HCT116 (cell line): ENCODE results near the gene TMEM243. TPM values are rescaled to one million over a fixed set of nuclear protein-coding genes. Genes with fewer than 3 reads are reported as not detected.

Source experiments
- ATAC-seq: fragments of 200-7000 bp; cut with Tn5 transposase; 2 replicates; pipeline ENCODE4 v1.9.1; 2020; ENCODE audit warnings: mild to moderate bottlenecking, moderate library complexity
- BruUV-seq: library from RNA; stranded (reverse); fragments of 400-500 nt; replicated peaks from 2 replicates; lab custom pipeline; 2021; lab: Mats Ljungman, UMichigan
- CTCF ChIA-PET: fragments of 300-600 bp; sonication (Branson Sonifier 250); formaldehyde crosslinking; loops from one replicate; lab custom pipeline; 2021; ENCODE audit warnings: antibody characterized with exemption; lab: Charles Lee
- POLR2A ChIA-PET: fragments of 300-600, 350-600 bp; sonication (Branson Sonifier 250); formaldehyde crosslinking; loops from one replicate; lab custom pipeline; 2021; ENCODE audit warnings: antibody characterized with exemption; lab: Charles Lee
- RAD21 ChIA-PET, 2 experiments: fragments of 300-600 bp; sonication (Branson Sonifier 250); formaldehyde crosslinking; loops; one replicate each; lab custom pipeline; 2023; ENCODE audit warnings: low total read pairs in 2 of 2; ENCODE audit not compliant: uncharacterized antibody in 2 of 2, unreplicated experiment in 2 of 2, low non-redundant PET in 1 of 2; lab: Charles Lee
- DNase-seq: peaks from one replicate; pipeline ENCODE4 v3.0.0-alpha.2; 2010; ENCODE audit warnings: low read depth, low spot score
- H2AFZ ChIP-seq: fragments of 200-600 bp; shearing (Covaris generic), sonication (generic); 2 replicates; pipeline ENCODE4 v1.6.1; 2017; ENCODE audit warnings: low read depth, mixed run types, mixed read lengths, antibody characterized with exemption, low read length; ENCODE audit not compliant: poor library complexity, severe bottlenecking
- H3K27ac ChIP-seq: 2 replicates; pipeline ENCODE4 v1.5.1; 2012; ENCODE audit warnings: low read depth, low read length
- H3K27me3 ChIP-seq: fragments of 200-600 bp; sonication (generic); 2 replicates; pipeline ENCODE4 v1.6.1; 2016; ENCODE audit warnings: mixed run types, low read length, mixed read lengths; ENCODE audit not compliant: insufficient read depth
- H3K36me3 ChIP-seq, 2 experiments: fragments of 200-500 bp in 1 of 2; fragments of 200-600 bp in 1 of 2; sonication (Bioruptor generic) in 1 of 2; sonication (generic) in 1 of 2; 2 replicates each; pipeline versions ENCODE4 v1.5.1 to v1.6.1; 2014 to 2016; ENCODE audit warnings: low read length in 2 of 2, inconsistent platforms in 1 of 2, mixed read lengths in 1 of 2, mixed run types in 1 of 2; ENCODE audit not compliant: insufficient read depth in 2 of 2, control insufficient read depth in 1 of 2
- H3K4me1 ChIP-seq, 2 experiments: fragments of 200-600 bp in 1 of 2; sonication (generic) in 1 of 2; 2 replicates each; pipeline versions ENCODE4 v1.5.1 to v1.6.1; 2012 to 2017; ENCODE audit warnings: low read length in 2 of 2, inconsistent platforms in 1 of 2, mild to moderate bottlenecking in 1 of 2, mixed read lengths in 1 of 2, mixed run types in 1 of 2, moderate library complexity in 1 of 2; ENCODE audit not compliant: insufficient read depth in 2 of 2, control insufficient read depth in 1 of 2
- H3K4me2 ChIP-seq: fragments of 200-600 bp; sonication (generic); 2 replicates; pipeline ENCODE4 v1.6.1; 2017; ENCODE audit warnings: mixed run types, low read length, mixed read lengths
- H3K4me3 ChIP-seq, 2 experiments: fragments of 200-600 bp in 1 of 2; sonication (generic) in 1 of 2; replicated peaks in 1 of 2; 2 replicates each; pipeline ENCODE4 v1.5.1; 2011 to 2016; ENCODE audit warnings: low read length in 2 of 2, control low read depth in 1 of 2, low read depth in 1 of 2, mild to moderate bottlenecking in 1 of 2, mixed read lengths in 1 of 2, mixed run types in 1 of 2
- H3K79me2 ChIP-seq: fragments of 200-600 bp; sonication (generic); 2 replicates; pipeline ENCODE4 v1.6.1; 2017; ENCODE audit warnings: mild to moderate bottlenecking, mixed run types, low read length, moderate library complexity, mixed read lengths; ENCODE audit not compliant: insufficient read depth
- H3K9ac ChIP-seq: fragments of 200-600 bp; sonication (generic); 2 replicates; pipeline ENCODE4 v1.6.1; 2016; ENCODE audit warnings: low read length, mixed read lengths
- H3K9me2 ChIP-seq: fragments of 200-600 bp; sonication (generic), shearing (Covaris generic); 2 replicates; pipeline ENCODE4 v1.6.1; 2017; ENCODE audit warnings: mixed run types, mild to moderate bottlenecking, moderate library complexity; ENCODE audit not compliant: insufficient read depth
- H3K9me3 ChIP-seq, 2 experiments: fragments of 200-500 bp in 1 of 2; fragments of 200-600 bp in 1 of 2; sonication (Bioruptor generic) in 1 of 2; sonication (generic) in 1 of 2; 2 replicates each; pipeline ENCODE4 v1.6.1; 2014 to 2017; ENCODE audit warnings: low read length in 2 of 2, mixed read lengths in 2 of 2, inconsistent platforms in 1 of 2, low read depth in 1 of 2, mild to moderate bottlenecking in 1 of 2, mixed run types in 1 of 2, moderate library complexity in 1 of 2; ENCODE audit not compliant: control insufficient read depth in 1 of 2, insufficient read depth in 1 of 2
- H4K20me1 ChIP-seq: fragments of 200-600 bp; sonication (generic), shearing (Covaris generic); 2 replicates; pipeline ENCODE4 v1.6.1; 2017; ENCODE audit warnings: mixed run types, mild to moderate bottlenecking, moderate library complexity; ENCODE audit not compliant: insufficient read depth
- ATF3 ChIP-seq: IDR thresholded peaks from 2 replicates; pipeline ENCODE4 v1.6.1; 2012
- CBX3 ChIP-seq: IDR thresholded peaks from 2 replicates; pipeline ENCODE4 v1.6.1; 2012; ENCODE audit warnings: low read depth
- CEBPB ChIP-seq: IDR thresholded peaks from 2 replicates; pipeline ENCODE4 v1.6.1; 2012; ENCODE audit warnings: low read depth
- ELF1 ChIP-seq: IDR thresholded peaks from 2 replicates; pipeline ENCODE4 v1.6.1; 2012; ENCODE audit warnings: low read depth, borderline replicate concordance
- EZH2 ChIP-seq: fragments of 200-600 bp; sonication (generic); IDR thresholded peaks from 2 replicates; pipeline ENCODE4 v1.6.1; 2017; ENCODE audit warnings: antibody characterized with exemption, mixed run types
- EZH2phosphoT487 ChIP-seq: fragments of 200-600 bp; IDR thresholded peaks from 2 replicates; pipeline ENCODE4 v1.6.1; 2018; ENCODE audit warnings: antibody characterized with exemption, borderline replicate concordance
- JUND ChIP-seq: IDR thresholded peaks from 2 replicates; pipeline ENCODE4 v1.6.1; 2012
- MAX ChIP-seq: IDR thresholded peaks from 2 replicates; pipeline ENCODE4 v1.6.1; 2012
- SIN3A ChIP-seq: IDR thresholded peaks from 2 replicates; pipeline ENCODE4 v1.6.1; 2012; ENCODE audit warnings: low read depth
- SP1 ChIP-seq: IDR thresholded peaks from 2 replicates; pipeline ENCODE4 v1.6.1; 2012; ENCODE audit warnings: low read depth
- SRF ChIP-seq: IDR thresholded peaks from 2 replicates; pipeline ENCODE4 v1.6.1; 2012; ENCODE audit warnings: low read depth
- YY1 ChIP-seq: IDR thresholded peaks from 2 replicates; pipeline ENCODE4 v1.6.1; 2011; ENCODE audit warnings: low read length, low read depth, moderate library complexity, mild to moderate bottlenecking; ENCODE audit not compliant: insufficient replicate concordance; ENCODE audit errors: extremely low read depth
- ZFX ChIP-seq: fragments of 450-650 bp; IDR thresholded peaks from 2 replicates; pipeline ENCODE4 v1.6.1; 2017
- ZNF274 ChIP-seq: fragments of 200-500 bp; sonication (Bioruptor generic); IDR thresholded peaks from 2 replicates; pipeline ENCODE4 v1.6.1; 2014; ENCODE audit warnings: mild to moderate bottlenecking, low read depth, low read length, inconsistent platforms
- intact Hi-C: fragments of 100-400 bp; cut with micrococcal nuclease; formaldehyde crosslinking; loops from 2 replicates; pipeline ENCODE4 v1.10.0; 2022
- total RNA-seq: library from RNA; stranded (reverse); gene quantifications from one replicate; pipeline ENCODE4 v1.2.1, GENCODE V29; 2021; ENCODE audit not compliant: unreplicated experiment
- TF ChIP-seq, protein P1 (sequence below), 3 experiments: fragments of 200-600 bp in 1 of 3; sonication (generic) in 1 of 3; IDR thresholded peaks in 2 of 3; conservative IDR thresholded peaks in 1 of 3; 2 replicates each; pipeline ENCODE4 v1.5.1; 2012 to 2017; ENCODE audit warnings: low read depth in 2 of 3, low read length in 2 of 3, antibody characterized with exemption in 1 of 3, borderline replicate concordance in 1 of 3, control low read depth in 1 of 3, mild to moderate bottlenecking in 1 of 3, mixed read lengths in 1 of 3, mixed run types in 1 of 3, moderate library complexity in 1 of 3; ENCODE audit not compliant: insufficient read depth in 1 of 3
- TF ChIP-seq, protein P2 (sequence below): IDR thresholded peaks from 2 replicates; pipeline ENCODE4 v1.6.1; 2012; ENCODE audit warnings: low read depth
- TF ChIP-seq, protein P3 (sequence below): IDR thresholded peaks from 2 replicates; pipeline ENCODE4 v1.6.1; 2011; ENCODE audit warnings: mild to moderate bottlenecking, low read length, moderate library complexity; ENCODE audit not compliant: insufficient replicate concordance; ENCODE audit errors: extremely low read depth

The TMEM243 gene
- total RNA-seq, 1 experiment from 2014 or later, result 23.3 TPM

- H3K4me1 ChIP-seq, result no peaks in the 10 kb centered on the region
- no peak overlapping the region for H3K9ac ChIP-seq
- intact Hi-C loops, result no loop called here
- ChIA-PET CTCF (no interaction called here), POLR2A (no interaction called here), RAD21 (no interaction called here)
- no peak overlapping the region for H3K27ac ChIP-seq
- no peaks in the 10 kb centered on the region for H3K9me2 ChIP-seq
- no peaks in the 10 kb centered on the region for H3K27me3 ChIP-seq
- TF ChIP-seq ZFX (no peak), EZH2phosphoT487 (no peak), ZNF274 (no peak), ATF3 (no peak), CBX3 (no peak), SP1 (no peak), JUND (no peak), EZH2 (no peak), MAX (no peak), CEBPB (no peak), ELF1 (no peak), SRF (no peak), SIN3A (no peak), YY1 (no peak)
- TF ChIP-seq, protein P1, sequence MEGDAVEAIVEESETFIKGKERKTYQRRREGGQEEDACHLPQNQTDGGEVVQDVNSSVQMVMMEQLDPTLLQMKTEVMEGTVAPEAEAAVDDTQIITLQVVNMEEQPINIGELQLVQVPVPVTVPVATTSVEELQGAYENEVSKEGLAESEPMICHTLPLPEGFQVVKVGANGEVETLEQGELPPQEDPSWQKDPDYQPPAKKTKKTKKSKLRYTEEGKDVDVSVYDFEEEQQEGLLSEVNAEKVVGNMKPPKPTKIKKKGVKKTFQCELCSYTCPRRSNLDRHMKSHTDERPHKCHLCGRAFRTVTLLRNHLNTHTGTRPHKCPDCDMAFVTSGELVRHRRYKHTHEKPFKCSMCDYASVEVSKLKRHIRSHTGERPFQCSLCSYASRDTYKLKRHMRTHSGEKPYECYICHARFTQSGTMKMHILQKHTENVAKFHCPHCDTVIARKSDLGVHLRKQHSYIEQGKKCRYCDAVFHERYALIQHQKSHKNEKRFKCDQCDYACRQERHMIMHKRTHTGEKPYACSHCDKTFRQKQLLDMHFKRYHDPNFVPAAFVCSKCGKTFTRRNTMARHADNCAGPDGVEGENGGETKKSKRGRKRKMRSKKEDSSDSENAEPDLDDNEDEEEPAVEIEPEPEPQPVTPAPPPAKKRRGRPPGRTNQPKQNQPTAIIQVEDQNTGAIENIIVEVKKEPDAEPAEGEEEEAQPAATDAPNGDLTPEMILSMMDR (IDR thresholded peaks at IDR 0.05 in 2 of 3, conservative IDR thresholded peaks at IDR 0.05 in 1 of 3; ENCODE audit: borderline replicate concordance in 1 of 3, insufficient read depth in 1 of 3, low read depth in 2 of 3, low read length in 2 of 3), result no peak
- TF ChIP-seq, protein P2, sequence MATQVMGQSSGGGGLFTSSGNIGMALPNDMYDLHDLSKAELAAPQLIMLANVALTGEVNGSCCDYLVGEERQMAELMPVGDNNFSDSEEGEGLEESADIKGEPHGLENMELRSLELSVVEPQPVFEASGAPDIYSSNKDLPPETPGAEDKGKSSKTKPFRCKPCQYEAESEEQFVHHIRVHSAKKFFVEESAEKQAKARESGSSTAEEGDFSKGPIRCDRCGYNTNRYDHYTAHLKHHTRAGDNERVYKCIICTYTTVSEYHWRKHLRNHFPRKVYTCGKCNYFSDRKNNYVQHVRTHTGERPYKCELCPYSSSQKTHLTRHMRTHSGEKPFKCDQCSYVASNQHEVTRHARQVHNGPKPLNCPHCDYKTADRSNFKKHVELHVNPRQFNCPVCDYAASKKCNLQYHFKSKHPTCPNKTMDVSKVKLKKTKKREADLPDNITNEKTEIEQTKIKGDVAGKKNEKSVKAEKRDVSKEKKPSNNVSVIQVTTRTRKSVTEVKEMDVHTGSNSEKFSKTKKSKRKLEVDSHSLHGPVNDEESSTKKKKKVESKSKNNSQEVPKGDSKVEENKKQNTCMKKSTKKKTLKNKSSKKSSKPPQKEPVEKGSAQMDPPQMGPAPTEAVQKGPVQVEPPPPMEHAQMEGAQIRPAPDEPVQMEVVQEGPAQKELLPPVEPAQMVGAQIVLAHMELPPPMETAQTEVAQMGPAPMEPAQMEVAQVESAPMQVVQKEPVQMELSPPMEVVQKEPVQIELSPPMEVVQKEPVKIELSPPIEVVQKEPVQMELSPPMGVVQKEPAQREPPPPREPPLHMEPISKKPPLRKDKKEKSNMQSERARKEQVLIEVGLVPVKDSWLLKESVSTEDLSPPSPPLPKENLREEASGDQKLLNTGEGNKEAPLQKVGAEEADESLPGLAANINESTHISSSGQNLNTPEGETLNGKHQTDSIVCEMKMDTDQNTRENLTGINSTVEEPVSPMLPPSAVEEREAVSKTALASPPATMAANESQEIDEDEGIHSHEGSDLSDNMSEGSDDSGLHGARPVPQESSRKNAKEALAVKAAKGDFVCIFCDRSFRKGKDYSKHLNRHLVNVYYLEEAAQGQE, result no peak
- TF ChIP-seq, protein P3, sequence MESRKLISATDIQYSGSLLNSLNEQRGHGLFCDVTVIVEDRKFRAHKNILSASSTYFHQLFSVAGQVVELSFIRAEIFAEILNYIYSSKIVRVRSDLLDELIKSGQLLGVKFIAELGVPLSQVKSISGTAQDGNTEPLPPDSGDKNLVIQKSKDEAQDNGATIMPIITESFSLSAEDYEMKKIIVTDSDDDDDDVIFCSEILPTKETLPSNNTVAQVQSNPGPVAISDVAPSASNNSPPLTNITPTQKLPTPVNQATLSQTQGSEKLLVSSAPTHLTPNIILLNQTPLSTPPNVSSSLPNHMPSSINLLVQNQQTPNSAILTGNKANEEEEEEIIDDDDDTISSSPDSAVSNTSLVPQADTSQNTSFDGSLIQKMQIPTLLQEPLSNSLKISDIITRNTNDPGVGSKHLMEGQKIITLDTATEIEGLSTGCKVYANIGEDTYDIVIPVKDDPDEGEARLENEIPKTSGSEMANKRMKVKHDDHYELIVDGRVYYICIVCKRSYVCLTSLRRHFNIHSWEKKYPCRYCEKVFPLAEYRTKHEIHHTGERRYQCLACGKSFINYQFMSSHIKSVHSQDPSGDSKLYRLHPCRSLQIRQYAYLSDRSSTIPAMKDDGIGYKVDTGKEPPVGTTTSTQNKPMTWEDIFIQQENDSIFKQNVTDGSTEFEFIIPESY, result no peak
- H3K79me2 ChIP-seq, result peaks cover 15% of the 10 kb centered on the region; the same call in 1 of the 2 replicates
- no peak overlapping the region for H3K4me3 ChIP-seq
- H4K20me1 ChIP-seq, result no peaks in the 10 kb centered on the region
- no TSS peak for BruUV-seq
- no peak overlapping the region for H3K4me2 ChIP-seq
- no peak overlapping the region for H2AFZ ChIP-seq
- no peak for ATAC-seq
- no peak for DNase-seq
- no peaks in the 10 kb centered on the region for H3K9me3 ChIP-seq
- H3K36me3 ChIP-seq, result peaks cover 38 to 58% of the 10 kb centered on the region in 2 experiments
These were observed 46.1 kb downstream of the TMEM243 start for GRCh38 chr7:87173471-87173870.
